DND-41 (cell line): ENCODE measurements around the gene UBE2K.
"Not testable (repeated sequence)": the region's sequence is repeated elsewhere in the genome, so short reads cannot be mapped to it uniquely, and the experiment has no call there.

ENCODE experiments used
- ATAC-seq: fragments of 200-7000 bp; cut with Tn5 transposase; 3 replicates; pipeline ENCODE4 v1.9.1; 2021; ENCODE audit warnings: low read depth; ENCODE audit not compliant: insufficient read depth
- DNase-seq: peaks from one replicate; pipeline ENCODE4 v3.0.0-alpha.2; 2020
- H2AFZ ChIP-seq: 2 replicates; pipeline ENCODE4 v1.6.0; 2012; ENCODE audit warnings: low read depth, low read length
- H3K27ac ChIP-seq: 2 replicates; pipeline ENCODE4 v1.5.1; 2012; ENCODE audit warnings: low read length, inconsistent platforms
- H3K27me3 ChIP-seq: fragments of 200-600 bp; sonication (generic); 2 replicates; pipeline ENCODE4 v1.6.0; 2012; ENCODE audit warnings: low read length, mild to moderate bottlenecking, inconsistent platforms; ENCODE audit not compliant: insufficient read depth, poor library complexity
- H3K36me3 ChIP-seq: 2 replicates; pipeline ENCODE4 v1.5.1; 2012; ENCODE audit warnings: low read length, inconsistent platforms; ENCODE audit not compliant: insufficient read depth
- H3K4me1 ChIP-seq: 2 replicates; pipeline ENCODE4 v1.5.1; 2012; ENCODE audit warnings: mild to moderate bottlenecking, low read length; ENCODE audit not compliant: insufficient read depth
- H3K4me2 ChIP-seq: 2 replicates; pipeline ENCODE4 v1.6.0; 2012; ENCODE audit warnings: mild to moderate bottlenecking, moderate library complexity, low read length, inconsistent platforms; ENCODE audit not compliant: insufficient read depth
- H3K4me3 ChIP-seq, 2 experiments: fragments of 200-600 bp in 1 of 2; shearing (Covaris generic) in 1 of 2; 2 replicates each; pipeline ENCODE4 v1.5.1; 2012 to 2016; ENCODE audit warnings: inconsistent platforms in 2 of 2, low read length in 2 of 2, mild to moderate bottlenecking in 2 of 2, low read depth in 1 of 2, moderate library complexity in 1 of 2
- H3K79me2 ChIP-seq: 2 replicates; pipeline ENCODE4 v1.6.0; 2012; ENCODE audit warnings: low read length, inconsistent platforms; ENCODE audit not compliant: insufficient read depth
- H3K9ac ChIP-seq: 2 replicates; pipeline ENCODE4 v1.6.0; 2012; ENCODE audit warnings: low read depth, mild to moderate bottlenecking, inconsistent platforms, low read length, moderate library complexity
- H3K9me3 ChIP-seq: 2 replicates; pipeline ENCODE4 v1.5.1; 2012; ENCODE audit warnings: low read length, moderate library complexity, mild to moderate bottlenecking, inconsistent platforms; ENCODE audit not compliant: insufficient read depth, severe bottlenecking
- H4K20me1 ChIP-seq: 2 replicates; pipeline ENCODE4 v1.6.0; 2012; ENCODE audit warnings: low read length; ENCODE audit not compliant: insufficient read depth
- EZH2 ChIP-seq: IDR thresholded peaks from 3 replicates; pipeline ENCODE4 v1.6.1; 2012; ENCODE audit warnings: borderline replicate concordance, low read depth, mild to moderate bottlenecking, moderate library complexity, low read length, inconsistent platforms; ENCODE audit not compliant: severe bottlenecking
- TF ChIP-seq, protein P1 (sequence below): IDR thresholded peaks from 2 replicates; pipeline ENCODE4 v1.5.1; 2012; ENCODE audit warnings: borderline replicate concordance, low read length, moderate library complexity, mild to moderate bottlenecking; ENCODE audit not compliant: poor library complexity, severe bottlenecking; ENCODE audit errors: extremely low read depth

The UBE2K gene

DNA sequence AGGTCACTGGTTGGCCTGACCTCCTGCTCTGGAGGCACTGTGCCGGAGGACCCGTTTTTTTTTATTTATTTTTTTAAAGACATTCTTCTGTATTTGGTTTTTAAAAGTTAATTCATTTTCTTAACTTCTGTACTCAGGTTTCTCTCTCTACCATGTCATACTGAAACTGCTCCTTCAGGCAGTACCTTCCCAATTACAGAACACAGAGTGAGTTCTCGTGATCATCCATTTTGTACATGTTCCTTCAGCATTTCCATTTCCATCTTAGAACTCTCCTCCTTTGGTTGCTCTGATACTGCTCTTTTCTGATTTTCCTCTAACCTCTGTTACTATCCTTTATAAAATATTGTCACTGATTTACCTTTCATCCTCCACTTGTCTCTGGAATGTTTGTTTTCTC is 17.9 kb downstream of the UBE2K start:
- no peak overlapping the region for H3K4me2 ChIP-seq
- DNase-seq (no peak), ATAC-seq (no peak)
- no peak for TF ChIP-seq EZH2
- TF ChIP-seq, protein P1, sequence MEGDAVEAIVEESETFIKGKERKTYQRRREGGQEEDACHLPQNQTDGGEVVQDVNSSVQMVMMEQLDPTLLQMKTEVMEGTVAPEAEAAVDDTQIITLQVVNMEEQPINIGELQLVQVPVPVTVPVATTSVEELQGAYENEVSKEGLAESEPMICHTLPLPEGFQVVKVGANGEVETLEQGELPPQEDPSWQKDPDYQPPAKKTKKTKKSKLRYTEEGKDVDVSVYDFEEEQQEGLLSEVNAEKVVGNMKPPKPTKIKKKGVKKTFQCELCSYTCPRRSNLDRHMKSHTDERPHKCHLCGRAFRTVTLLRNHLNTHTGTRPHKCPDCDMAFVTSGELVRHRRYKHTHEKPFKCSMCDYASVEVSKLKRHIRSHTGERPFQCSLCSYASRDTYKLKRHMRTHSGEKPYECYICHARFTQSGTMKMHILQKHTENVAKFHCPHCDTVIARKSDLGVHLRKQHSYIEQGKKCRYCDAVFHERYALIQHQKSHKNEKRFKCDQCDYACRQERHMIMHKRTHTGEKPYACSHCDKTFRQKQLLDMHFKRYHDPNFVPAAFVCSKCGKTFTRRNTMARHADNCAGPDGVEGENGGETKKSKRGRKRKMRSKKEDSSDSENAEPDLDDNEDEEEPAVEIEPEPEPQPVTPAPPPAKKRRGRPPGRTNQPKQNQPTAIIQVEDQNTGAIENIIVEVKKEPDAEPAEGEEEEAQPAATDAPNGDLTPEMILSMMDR: no peak
- no peak overlapping the region for H2AFZ ChIP-seq
- H3K4me3 ChIP-seq: no peak overlapping the region
- peaks cover 50% of the 10 kb centered on the region for H4K20me1 ChIP-seq
- no peak overlapping the region for H3K27ac ChIP-seq
- H3K27me3 ChIP-seq: no peaks in the 10 kb centered on the region
- peaks cover 94% of the 10 kb centered on the region for H3K79me2 ChIP-seq
- no peaks in the 10 kb centered on the region for H3K9me3 ChIP-seq
- H3K36me3 ChIP-seq: peaks cover 22% of the 10 kb centered on the region
- H3K4me1 ChIP-seq: no peaks in the 10 kb centered on the region
- H3K9ac ChIP-seq: no peak overlapping the region

DNA sequence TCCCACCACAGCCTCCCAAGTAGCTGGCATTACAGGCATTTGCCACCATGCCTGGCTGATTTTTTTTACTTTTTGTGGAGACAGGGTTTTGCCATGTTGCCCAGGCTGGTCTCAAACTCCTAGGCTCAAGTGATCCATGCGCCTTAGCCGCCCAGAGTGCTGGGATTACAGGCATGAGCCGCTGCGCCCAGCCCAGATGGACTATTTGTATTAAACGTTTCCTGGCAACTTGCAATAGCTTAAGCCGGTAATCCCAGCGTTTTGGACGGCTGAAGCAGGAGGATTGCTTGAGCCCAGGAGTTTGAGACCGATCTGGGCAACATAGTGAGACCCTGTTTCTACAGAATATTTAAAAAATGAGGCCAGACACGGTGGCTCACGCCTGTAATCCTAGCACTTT is 18.4 kb downstream of the UBE2K start:
- no peak overlapping the region for H3K9ac ChIP-seq
- H3K9me3 ChIP-seq: no peaks in the 10 kb centered on the region
- peaks cover 56% of the 10 kb centered on the region for H4K20me1 ChIP-seq
- H3K79me2 ChIP-seq: peaks cover 94% of the 10 kb centered on the region
- H2AFZ ChIP-seq: no peak overlapping the region
- H3K27me3 ChIP-seq: no peaks in the 10 kb centered on the region
- H3K4me3 ChIP-seq: no peak overlapping the region
- TF ChIP-seq, protein P1: no peak
- TF ChIP-seq EZH2: no peak
- H3K27ac ChIP-seq: no peak overlapping the region
- H3K36me3 ChIP-seq: peaks cover 22% of the 10 kb centered on the region
- H3K4me1 ChIP-seq: no peaks in the 10 kb centered on the region
- no peak overlapping the region for H3K4me2 ChIP-seq
- DNase-seq (no peak), ATAC-seq (no peak)

- not testable (repeated sequence) for H3K27me3 ChIP-seq, H3K9ac ChIP-seq, H3K9me3 ChIP-seq, H2AFZ ChIP-seq, H3K4me1 ChIP-seq, H3K4me2 ChIP-seq, ATAC-seq, H3K27ac ChIP-seq, DNase-seq, H3K4me3 ChIP-seq
- Histone ChIP-seq H3K36me3 (peaks cover 24% of the 10 kb centered on the region), H3K79me2 (peaks cover 95% of the 10 kb centered on the region), H4K20me1 (peaks cover 69% of the 10 kb centered on the region)
Measured at GRCh38 chr4:39717743-39718142, 19.8 kb downstream of the UBE2K start.

GRCh38 chr4:39718366-39719323 is 20.7 kb downstream of the UBE2K start:
- no peaks in the 10 kb centered on the region for H3K4me1 ChIP-seq
- H3K27me3 ChIP-seq: no peaks in the 10 kb centered on the region
- no peak for ATAC-seq
- H3K4me2 ChIP-seq: no peak overlapping the region
- peaks cover 95% of the 10 kb centered on the region for H3K79me2 ChIP-seq
- H4K20me1 ChIP-seq: peaks cover 70% of the 10 kb centered on the region
- H2AFZ ChIP-seq: no peak overlapping the region
- no peak for DNase-seq
- no peaks in the 10 kb centered on the region for H3K9me3 ChIP-seq
- no peak overlapping the region for H3K4me3 ChIP-seq
- no peak for TF ChIP-seq EZH2
- TF ChIP-seq, protein P1: no peak
- peaks cover 24% of the 10 kb centered on the region for H3K36me3 ChIP-seq
- no peak overlapping the region for H3K9ac ChIP-seq
- H3K27ac ChIP-seq: no peak overlapping the region
